Upper lobe of right lung (tissue), 1 donor: Measurements from ENCODE around the gene COX10. TPM values are rescaled to one million over a fixed set of nuclear protein-coding genes. Genes with fewer than 3 reads are reported as not detected.

Source experiments
- ATAC-seq: fragments of 200-7000 bp; cut with Tn5 transposase; one replicate; pipeline ENCODE4 v1.9.1; 2020; ENCODE audit warnings: mild to moderate bottlenecking, moderate library complexity
- DNase-seq: peaks from one replicate; pipeline ENCODE4 v3.0.0-alpha.2; 2020
- H3K27ac ChIP-seq: fragments of 200-600 bp; one replicate; pipeline ENCODE4 v1.8.0; 2022
- H3K27me3 ChIP-seq: fragments of 200-600 bp; one replicate; pipeline ENCODE4 v1.8.0; 2022; ENCODE audit warnings: mild to moderate bottlenecking
- H3K36me3 ChIP-seq: fragments of 200-600 bp; one replicate; pipeline ENCODE4 v1.8.0; 2022
- H3K4me1 ChIP-seq: fragments of 200-600 bp; one replicate; pipeline ENCODE4 v1.8.0; 2022
- H3K4me3 ChIP-seq: fragments of 200-600 bp; one replicate; pipeline ENCODE4 v1.8.0; 2022; ENCODE audit warnings: mild to moderate bottlenecking
- H3K9me3 ChIP-seq: fragments of 200-600 bp; one replicate; pipeline ENCODE4 v1.8.0; 2022
- intact Hi-C: fragments of 100-400 bp; cut with DNase I; formaldehyde crosslinking; loops from one replicate; pipeline ENCODE4 v1.11.0; 2022
- total RNA-seq: library from RNA; stranded (reverse); fragmentation: NEBNext Ultra II Directional; extraction: Animal tissue kit (Norgen Biotek cat#: 25700); gene quantifications from one replicate; pipeline ENCODE4 v1.2.1, GENCODE V29; 2021
- TF ChIP-seq, protein P1 (sequence below): fragments of 200-600 bp; IDR thresholded peaks from one replicate; pipeline ENCODE4 v1.8.0; 2022; ENCODE audit warnings: antibody characterized with exemption
- donor health status: DM: no; HTN: yes; CAD: no; lungs with severe emphysema.

The COX10 gene
- total RNA-seq, 1 donor from 2014 or later: 13.5 TPM

DNA sequence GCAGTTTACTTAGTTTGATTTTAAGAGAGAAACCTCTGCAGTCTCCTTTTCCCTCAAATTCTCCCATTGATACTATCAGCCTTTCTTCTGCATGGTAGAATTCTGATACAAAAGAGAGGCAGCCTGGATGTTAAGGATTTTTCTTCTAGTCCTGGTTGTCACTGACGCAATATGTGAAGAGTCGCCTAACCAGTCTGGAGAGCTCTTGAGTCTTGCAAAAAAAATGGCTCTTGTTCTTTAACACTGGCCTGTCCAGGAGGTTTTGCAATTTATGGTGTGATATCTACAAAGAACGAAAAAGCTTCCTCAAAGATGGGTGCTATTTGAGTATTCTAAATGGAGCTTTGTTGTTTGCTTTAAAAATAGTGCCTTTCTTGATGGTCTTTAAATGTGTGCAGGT is 28.9 kb downstream of the COX10 start:
- Histone ChIP-seq H3K36me3 (no peaks in the 10 kb centered on the region), H3K27me3 (no peaks in the 10 kb centered on the region), H3K4me1 (no peaks in the 10 kb centered on the region), H3K9me3 (no peaks in the 10 kb centered on the region), H3K27ac (no peak overlapping the region), H3K4me3 (no peak overlapping the region)
- DNase-seq (no peak), ATAC-seq (peak; percentile 73)
- TF ChIP-seq, protein P1, sequence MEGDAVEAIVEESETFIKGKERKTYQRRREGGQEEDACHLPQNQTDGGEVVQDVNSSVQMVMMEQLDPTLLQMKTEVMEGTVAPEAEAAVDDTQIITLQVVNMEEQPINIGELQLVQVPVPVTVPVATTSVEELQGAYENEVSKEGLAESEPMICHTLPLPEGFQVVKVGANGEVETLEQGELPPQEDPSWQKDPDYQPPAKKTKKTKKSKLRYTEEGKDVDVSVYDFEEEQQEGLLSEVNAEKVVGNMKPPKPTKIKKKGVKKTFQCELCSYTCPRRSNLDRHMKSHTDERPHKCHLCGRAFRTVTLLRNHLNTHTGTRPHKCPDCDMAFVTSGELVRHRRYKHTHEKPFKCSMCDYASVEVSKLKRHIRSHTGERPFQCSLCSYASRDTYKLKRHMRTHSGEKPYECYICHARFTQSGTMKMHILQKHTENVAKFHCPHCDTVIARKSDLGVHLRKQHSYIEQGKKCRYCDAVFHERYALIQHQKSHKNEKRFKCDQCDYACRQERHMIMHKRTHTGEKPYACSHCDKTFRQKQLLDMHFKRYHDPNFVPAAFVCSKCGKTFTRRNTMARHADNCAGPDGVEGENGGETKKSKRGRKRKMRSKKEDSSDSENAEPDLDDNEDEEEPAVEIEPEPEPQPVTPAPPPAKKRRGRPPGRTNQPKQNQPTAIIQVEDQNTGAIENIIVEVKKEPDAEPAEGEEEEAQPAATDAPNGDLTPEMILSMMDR: no peak
- intact Hi-C loops: no loop called here

DNA sequence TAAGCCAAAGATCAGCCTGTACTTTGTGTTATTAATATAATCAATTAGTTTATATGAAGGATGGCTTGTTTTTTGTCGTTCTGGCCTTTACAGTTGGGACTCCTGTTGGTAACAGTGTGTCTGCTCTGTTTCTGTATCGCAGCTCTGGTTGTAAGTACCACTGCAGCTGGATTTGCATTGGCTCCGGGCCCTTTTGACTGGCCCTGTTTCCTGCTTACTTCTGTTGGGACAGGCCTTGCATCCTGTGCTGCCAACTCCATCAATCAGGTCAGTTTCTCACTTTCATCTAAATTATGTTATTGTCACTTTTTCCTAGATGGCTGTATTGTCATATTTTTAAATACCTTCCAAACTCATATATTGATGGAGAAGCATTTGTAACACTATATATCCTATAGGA is 32.7 kb downstream of the COX10 start:
- Histone ChIP-seq H3K4me1 (no peaks in the 10 kb centered on the region), H3K27me3 (no peaks in the 10 kb centered on the region), H3K9me3 (no peaks in the 10 kb centered on the region), H3K36me3 (no peaks in the 10 kb centered on the region), H3K27ac (no peak overlapping the region), H3K4me3 (no peak overlapping the region)
- intact Hi-C loops: no loop called here
- TF ChIP-seq, protein P1: no peak
- no peak for DNase-seq
- ATAC-seq: no peak

DNA sequence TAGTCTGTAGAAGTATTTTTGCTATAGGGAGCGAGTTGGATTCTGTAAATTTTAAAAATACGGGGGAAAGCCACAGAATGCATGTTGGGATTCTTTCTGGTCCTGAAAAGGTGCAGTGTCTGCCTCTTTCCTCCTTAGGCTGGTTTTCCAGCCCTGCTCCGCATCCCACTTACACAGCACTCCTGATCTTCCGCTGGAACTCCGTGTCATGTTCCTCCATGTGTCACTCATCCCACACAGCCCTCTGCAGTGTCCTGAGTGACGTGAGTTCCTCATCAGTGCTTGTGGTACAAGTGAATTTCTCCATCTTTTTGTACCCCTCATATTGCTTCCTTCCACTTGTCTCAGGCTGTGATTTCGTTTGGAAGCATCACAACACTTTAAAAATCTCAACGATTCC is 34.5 kb downstream of the COX10 start:
- no peak for ATAC-seq
- no peak overlapping the region for H3K4me3 ChIP-seq
- no peaks in the 10 kb centered on the region for H3K9me3 ChIP-seq
- H3K27ac ChIP-seq: no peak overlapping the region
- no peaks in the 10 kb centered on the region for H3K36me3 ChIP-seq
- DNase-seq: no peak
- intact Hi-C loops: no loop called here
- H3K4me1 ChIP-seq: no peaks in the 10 kb centered on the region
- no peaks in the 10 kb centered on the region for H3K27me3 ChIP-seq
- TF ChIP-seq, protein P1: no peak

DNA sequence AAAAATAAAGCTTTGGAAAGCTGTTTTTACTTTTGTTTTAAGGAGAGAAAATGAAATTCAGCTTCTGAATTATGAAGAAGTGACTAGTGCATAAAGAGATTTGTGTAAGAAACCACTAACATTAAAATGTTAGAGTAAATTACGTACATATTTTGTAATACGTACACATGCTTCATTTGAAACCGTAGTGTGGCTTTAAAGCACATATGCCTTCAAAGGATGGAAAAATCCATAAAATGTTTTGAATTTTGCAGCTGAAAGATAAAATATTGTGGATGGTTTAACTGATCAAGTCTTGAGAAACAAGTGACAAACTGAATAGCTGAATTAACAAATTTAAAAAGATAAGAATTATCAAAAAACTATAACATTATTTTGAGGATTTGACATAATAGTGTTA is 35.4 kb downstream of the COX10 start:
- intact Hi-C loops: no loop called here
- Histone ChIP-seq H3K4me3 (no peak overlapping the region), H3K4me1 (no peaks in the 10 kb centered on the region), H3K36me3 (no peaks in the 10 kb centered on the region), H3K9me3 (no peaks in the 10 kb centered on the region), H3K27me3 (no peaks in the 10 kb centered on the region), H3K27ac (no peak overlapping the region)
- TF ChIP-seq, protein P1: no peak
- DNase-seq (no peak), ATAC-seq (no peak)

DNA sequence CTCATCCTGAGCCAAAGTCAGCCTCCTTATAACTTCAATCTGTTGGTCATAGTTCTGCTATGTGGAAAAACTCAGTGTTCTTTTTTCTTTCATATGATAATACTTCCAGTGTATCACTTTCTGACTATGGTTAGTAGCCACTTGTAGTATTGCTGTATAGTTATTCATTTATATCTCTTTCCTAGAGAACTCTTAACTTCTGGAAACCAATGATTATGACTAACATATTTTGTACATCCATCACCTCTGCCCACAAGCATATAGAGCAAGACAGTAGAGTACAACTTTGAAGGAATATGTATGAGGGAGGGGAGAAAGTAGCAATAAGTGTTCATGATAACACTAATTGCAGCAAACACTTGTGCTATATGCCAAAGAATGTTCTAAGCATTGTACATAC is 38.6 kb downstream of the COX10 start:
- ATAC-seq: no peak
- H3K27me3 ChIP-seq: no peaks in the 10 kb centered on the region
- H3K27ac ChIP-seq: no peak overlapping the region
- no peaks in the 10 kb centered on the region for H3K36me3 ChIP-seq
- TF ChIP-seq, protein P1: no peak
- no peak for DNase-seq
- H3K4me1 ChIP-seq: no peaks in the 10 kb centered on the region
- no peaks in the 10 kb centered on the region for H3K9me3 ChIP-seq
- no peak overlapping the region for H3K4me3 ChIP-seq
- intact Hi-C loops: no loop called here

DNA sequence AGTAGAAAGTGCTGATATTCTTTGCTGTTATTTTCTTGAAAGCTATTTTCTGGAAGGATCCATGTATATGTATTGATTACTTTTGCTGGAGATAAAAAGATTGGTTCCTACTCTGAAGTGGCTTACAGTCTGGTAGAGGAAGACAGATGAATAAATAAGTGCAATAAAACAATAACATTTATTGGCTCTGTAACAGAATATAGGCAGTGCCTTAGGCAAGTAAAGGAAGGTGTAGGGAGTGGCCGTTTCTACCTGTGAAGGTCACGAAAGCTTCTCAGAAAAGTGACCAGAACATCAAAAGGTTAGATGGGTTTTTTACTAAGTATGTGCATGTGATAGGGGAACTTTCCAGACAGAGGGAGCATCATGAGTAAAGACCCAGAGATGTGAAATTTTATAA is 43.1 kb downstream of the COX10 start:
- DNase-seq (no peak), ATAC-seq (no peak)
- no peak overlapping the region for H3K27ac ChIP-seq
- no peaks in the 10 kb centered on the region for H3K4me1 ChIP-seq
- no peak overlapping the region for H3K4me3 ChIP-seq
- intact Hi-C loops: no loop called here
- H3K36me3 ChIP-seq: no peaks in the 10 kb centered on the region
- H3K27me3 ChIP-seq: no peaks in the 10 kb centered on the region
- no peaks in the 10 kb centered on the region for H3K9me3 ChIP-seq
- TF ChIP-seq, protein P1: no peak
